HS-5 (cell line): ENCODE measurements around the gene AP2A2.

ENCODE experiments used
- DNase-seq: peaks from one replicate; pipeline ENCODE4 v3.0.0-alpha.2; 2012; ENCODE audit warnings: low read depth

The AP2A2 gene

DNA sequence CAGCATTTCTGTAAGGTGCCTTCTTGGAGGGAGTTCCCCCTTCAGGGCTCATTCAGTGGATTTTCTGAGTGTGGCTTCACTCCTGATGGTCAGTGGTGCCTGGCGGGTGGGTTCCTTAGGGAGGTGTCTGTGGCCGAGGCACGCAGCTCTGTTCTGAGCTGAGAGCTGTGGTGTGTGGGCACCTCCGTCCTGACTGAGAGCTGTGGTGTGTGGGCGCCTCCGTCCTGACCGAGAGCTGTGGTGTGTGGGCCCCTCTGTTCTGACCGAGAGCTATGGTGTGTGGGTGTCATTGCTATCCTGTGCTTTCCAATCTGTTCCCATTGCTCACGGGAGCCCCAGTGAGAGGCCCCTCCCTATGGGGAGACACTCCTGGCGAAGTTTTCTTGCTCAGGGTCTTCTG lies 71.0 kb downstream of the AP2A2 start:
- DNase-seq, result no peak

DNA sequence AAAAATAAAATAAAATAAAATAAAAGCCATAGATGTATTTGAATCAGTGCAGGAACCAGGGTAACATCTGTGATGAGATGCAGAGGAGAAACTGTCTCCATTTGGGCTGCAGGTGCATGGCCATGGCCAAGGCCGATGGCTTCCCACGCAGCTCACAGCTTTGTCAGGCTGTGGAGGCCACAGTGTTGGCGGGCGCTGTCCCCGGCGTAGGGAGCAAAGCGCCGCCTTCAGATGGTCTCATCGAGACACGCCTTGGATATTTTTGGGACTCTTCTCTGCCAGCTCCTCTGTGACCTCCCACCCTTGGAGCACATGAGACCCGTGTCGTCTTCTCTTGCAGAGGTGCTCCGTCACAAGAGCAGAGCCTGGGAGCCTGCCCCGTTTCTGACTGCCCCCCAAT lies 72.2 kb downstream of the AP2A2 start:
- no peak for DNase-seq

DNA sequence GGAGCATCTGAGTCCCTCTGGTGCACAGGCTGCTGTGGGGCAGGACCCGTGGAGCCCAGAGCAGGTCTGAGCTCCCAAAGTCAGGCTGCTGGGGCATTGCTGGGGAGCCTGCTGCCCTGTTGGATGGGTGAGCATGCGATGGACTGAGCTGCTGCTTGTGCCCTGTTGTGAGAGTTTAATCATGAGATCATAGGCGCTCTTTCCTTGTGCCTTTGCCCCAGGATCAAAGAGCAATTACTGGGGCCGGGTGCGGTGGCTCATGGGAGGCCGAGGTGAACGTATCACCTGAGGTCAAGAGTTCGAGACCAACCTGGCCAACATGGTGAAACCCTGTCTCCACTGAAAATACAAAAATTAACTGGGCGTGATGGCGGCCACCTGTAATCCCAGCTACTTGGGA lies 73.3 kb downstream of the AP2A2 start:
- no peak for DNase-seq

DNA sequence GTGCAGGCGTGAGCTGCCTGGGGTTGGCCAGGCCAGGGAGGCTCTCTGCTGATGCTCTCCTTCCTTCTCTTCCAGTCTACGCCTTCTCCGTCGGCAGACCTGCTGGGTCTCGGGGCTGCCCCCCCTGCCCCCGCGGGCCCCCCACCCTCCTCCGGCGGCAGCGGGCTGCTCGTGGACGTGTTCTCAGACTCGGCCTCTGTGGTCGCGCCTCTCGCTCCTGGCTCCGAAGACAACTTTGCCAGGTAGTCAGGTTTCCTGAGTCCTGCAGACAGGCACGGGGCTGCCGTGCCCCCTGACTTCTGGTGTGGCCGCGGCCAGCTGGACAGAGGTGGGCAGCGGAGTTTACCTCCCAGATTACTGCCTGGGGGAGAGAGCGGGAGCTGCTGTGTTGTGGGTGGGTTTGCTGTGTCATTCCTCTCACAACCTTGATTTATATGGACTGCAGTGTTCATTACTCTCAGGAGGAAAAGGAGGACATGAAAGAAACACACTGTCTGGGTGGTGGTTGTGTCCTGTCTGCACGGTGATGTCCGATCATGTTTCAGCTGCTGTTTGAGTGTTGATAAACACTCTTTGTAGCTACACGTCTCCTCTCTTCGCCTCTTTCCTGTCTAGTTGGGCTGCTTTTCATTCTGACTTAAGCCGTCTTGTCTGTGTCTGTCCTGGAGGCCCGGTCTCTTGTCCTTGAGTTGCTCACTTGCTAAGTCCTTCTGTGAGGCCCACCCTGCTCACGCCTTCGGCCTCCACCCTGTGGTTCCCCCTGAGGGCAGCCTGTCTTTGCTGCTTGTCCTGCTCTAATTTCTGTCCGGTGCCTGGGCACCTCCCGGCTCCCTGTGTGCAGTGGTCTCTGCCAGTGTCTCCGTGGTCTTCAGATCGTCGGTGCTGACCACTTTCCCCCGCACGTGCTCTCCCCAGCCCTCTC lies 74.9 kb downstream of the AP2A2 start:
- no peak for DNase-seq

DNA sequence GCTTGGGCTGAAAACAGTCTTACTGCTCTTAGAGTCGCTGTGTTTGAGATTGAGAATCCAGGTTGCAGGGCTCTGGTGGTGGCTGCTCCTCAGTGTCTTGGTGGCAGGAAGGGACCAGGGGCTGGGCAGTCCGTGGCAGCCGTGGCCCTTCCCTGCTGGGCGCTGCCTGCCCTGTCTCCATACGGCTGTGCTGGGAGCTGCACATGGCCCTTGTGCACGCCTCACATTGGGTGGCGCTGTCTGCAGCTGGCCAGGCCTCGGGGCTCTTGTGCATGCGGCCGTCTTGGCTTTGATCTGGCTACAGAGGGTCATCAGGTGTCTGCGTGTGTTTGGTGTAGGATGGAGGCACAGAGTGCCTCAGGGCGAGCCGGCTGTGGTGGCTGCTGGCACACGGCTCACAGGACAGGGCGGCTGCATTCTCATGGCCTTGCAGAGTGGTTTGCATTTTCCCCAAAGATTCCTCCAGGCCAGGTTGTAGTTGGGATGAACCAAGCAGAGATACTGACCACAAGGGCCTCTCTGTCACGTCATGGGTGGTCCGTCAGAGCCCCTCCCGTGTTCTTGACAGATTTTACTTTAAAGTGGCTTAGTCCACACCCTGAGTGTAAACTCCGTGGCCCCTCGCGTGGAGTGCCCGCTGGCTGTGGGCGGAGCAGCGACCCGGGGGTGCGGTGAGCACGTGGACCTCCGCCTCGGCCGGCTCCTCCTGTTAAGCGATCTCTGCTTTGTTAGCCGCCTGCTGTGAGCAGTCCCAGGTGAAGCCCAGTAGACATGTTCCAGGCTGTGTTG lies 76.1 kb downstream of the AP2A2 start:
- DNase-seq, result no peak

DNA sequence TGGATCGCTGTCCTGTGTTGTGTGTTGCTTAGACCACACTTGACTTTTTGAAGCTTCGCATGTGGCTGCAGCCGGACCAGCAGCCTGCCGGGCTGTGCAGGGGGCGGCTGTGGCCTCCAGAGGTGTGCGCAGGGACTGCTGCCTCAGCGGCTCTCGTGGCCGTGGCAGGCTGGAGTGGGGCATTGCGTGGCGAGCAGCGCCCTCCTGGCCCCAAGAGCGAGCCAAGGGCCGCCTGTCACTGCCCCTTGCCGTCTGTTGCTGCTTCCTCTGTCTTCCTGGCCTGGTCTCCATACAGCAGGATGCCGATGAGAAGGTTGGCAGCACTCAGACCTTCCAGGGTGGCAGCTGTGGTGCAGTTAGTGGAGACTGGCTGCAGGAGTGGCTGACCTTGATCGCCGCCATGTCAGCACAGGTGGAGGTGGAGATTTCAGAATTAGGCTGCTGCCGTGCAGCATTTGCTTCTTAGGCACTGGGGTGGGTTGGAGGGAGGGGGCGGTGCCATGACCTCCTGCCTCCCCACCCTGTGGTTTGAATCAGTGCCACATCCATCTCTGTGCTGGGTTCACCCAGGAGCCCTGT lies 76.8 kb downstream of the AP2A2 start:
- DNase-seq, result no peak

DNA sequence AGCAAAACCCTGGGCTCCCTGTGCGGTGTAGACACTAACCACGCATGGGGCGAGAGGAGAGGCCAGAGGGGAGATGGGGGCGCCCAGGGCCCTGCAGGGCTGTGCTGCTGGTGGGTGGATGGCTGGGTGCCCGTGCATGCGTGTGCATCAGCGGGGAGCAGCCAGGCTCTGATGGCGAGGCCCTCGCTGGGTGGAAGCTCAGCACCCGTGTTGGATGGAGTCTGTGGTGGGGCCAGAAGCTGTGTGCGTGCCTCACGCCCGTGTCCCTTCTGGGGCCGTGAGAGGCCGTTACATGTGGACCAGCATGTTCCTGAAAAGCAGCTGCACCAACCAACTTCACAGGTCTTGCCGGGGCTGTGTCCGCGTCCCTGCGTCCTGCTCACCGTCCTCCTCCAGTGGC lies 77.5 kb downstream of the AP2A2 start:
- no peak for DNase-seq

DNA sequence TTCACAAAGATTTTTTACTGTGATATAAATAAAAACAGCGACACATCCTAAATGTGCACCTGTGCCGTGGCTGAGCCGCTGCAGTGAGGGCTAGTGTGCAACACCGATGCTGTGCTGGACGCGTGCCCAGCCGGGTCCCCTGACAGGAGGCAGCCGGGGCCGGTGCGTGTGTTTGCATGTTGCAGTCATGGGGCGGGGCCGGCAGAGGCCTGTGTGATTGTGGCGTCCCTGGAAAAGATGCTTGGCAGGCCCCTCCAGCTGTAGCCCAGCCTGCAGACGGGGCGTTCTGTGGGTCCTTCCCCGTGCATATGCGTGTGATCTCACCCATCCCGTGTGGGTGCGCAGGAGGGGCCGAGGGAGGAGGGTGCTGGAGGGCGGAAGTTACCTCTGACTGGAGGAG lies 80.3 kb downstream of the AP2A2 start:
- no peak for DNase-seq

DNA sequence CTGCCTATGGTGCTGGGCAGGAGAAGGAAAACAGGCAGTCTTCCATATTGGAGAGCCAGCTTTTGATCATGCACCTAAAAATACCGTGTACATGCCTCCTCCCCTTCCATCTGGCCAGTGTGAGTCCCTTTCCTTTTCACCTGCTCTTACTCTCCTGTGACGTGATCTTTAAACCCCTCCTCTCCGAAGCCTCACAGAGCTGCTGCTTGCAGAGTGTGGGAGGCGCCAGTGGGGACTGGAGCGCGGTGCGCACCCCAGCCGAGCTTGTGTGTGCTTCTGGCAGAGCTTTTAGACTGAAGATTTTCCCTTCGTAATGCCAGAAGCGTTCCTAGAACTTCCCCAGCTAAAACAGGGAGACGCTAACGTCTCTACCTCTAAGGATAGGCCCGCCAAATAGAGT lies 81.1 kb downstream of the AP2A2 start:
- no peak for DNase-seq

DNA sequence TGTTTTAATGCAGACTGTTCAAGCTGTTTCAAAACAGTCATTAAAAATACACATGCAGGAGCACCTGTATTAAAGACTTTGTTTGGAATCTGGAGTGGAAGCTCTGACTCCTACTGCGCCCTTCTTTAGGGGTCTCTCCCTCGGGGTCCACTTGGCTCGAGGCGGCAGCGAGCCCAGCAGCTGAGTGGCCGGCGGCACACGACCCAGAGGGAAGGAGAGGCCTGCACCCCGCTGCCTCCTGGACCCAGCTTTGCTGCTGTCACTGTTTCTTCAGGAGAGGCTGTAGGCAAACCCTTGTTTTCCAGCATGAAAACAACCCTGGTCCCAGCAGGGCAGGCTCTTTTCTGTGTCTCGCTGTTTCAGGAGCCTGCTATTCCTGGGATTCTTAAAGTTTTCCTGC lies 81.6 kb downstream of the AP2A2 start:
- no peak for DNase-seq

DNA sequence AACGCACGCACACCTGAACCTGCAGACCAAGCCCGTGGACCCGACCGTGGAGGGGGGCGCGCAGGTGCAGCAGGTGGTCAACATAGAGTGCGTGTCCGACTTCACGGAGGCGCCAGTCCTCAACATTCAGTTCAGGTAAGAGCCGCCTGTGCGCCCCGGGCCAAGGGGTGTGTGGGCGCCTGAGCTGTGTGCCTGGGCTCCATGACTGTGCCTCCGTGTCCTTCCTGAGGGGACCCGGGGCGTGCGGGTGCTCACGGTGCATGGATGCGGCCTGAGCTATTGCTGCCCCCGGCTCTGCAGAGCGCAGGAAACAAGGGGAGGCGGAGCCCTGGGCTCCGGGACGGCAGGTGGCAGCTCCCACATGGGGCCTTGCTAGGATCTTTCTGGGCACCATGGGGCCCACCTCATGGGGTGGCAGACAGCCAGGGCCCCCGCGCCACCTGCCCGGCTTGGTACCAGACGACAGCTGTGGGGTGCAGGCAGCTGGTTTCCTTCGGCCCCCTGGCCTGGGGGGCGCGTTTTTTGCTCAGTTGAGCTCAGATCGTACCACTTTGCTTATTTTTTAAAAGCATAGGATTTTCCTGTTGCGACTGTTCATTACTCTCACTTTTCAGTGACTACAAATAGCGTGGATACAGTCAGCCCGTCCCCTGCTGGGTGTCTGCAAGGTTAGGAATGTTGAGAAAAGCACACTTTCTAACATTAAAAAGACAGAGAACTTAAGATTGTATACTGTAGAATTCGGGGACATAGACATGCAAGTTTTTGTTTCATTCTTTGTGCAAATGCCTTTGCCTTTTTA lies 82.5 kb downstream of the AP2A2 start:
- DNase-seq, result no peak

DNA sequence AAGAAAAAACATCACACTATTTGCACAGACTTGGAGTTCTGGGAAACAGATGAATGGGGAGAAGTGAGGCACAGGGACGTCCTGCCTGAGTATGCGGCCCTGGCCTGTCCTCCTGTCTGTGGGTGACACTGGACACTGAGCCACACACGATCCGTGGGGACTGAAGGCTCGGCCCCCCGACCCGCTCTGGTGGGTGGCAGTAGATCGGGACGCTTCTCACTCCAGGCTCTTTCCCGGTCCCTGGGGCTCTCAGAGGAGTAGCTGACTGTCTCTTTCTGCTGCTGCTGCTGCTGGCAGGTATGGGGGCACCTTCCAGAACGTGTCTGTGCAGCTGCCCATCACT lies 83.1 kb downstream of the AP2A2 start:
- DNase-seq, result no peak

DNA sequence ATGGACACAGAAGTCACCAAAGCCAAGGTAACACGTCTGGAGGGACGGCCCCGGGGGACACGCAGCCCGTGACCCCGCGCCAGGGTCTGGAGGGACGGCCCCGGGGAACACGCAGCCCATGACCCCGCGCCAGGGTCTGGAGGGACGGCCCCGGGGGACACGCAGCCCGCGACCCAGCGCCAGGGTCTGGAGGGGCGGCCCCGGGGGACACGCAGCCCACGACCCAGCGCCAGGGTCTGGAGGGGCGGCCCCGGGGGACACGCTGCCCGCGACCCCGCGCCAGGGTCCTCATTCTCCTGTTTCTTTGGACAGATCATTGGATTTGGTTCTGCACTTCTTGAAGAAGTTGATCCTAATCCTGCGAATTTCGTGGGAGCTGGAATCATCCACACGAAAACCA lies 83.7 kb downstream of the AP2A2 start:
- DNase-seq, result no peak

DNA sequence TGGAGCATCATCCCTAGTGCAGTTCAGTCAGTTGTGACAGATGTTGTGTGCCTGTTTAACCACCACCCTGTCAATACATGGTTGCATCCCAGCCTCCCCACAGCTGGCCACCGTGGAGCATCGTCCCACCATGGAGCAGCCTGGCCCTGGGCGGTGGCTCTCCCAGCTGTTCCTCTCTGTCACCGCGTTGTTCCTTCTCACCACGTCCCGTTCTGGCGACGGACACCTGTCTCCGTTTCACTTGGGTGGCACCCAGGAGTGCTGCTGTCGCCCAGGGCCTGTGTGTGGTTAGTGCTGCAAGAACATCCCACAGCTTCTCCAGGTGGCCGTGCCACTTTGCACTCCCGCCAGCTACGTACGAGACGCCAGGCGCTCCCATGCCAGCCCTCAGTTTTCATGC lies 84.3 kb downstream of the AP2A2 start:
- DNase-seq, result no peak

DNA sequence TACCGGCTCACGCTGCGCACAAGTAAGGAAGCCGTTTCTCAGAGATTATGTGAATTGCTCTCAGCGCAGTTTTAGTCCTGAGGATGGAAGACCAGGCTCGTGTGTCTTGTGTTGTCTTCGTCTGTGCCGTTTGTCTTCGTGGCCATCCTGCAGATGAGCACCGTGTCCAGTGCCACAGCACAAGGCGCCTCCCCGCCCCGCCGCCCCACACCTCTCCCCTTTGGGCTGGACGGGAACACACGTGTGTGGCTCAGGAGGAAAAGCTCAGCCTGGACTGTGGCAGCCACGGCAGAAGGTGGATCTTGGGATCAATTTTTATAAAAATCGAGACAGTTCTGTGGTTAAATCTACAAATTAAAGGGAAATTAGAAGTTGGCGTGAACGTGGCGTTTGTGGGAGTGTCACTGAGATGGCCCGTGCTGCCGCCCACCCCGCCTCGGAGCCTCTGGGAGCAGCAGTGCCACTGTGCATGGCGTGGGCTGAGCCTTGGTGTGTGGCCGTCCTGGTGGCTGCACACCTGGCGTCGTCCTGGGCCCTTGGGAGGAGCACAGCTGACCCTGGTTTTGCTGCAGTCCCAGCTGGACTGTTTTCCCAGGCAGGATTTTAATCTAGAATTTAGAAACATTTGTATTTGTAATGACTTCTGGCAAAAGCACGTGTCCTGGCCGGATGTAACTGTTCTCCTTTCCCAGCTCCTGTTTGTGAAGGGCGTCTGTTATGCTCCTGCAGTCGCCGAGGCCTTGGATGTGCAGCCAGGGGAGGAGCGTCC lies 85.1 kb downstream of the AP2A2 start:
- no peak for DNase-seq

DNA sequence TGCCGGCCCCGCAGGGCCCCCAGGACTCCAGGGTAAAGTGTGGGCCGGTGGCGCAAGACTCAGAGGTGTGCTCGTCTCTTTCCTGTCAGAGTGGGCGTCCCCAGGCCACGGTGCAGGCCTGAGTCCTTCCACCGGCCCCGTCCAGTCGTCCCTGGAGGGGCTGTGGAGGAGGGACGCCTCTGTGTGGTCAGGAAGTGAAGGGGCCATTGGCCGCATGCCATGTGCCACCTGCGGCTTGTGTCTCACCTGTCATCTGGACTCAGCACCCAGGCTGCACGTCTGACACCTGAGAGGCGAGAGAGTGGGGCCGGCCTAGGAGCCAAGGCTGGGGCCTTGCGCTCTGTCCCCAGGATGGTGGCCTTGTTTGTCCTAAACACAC lies 85.6 kb downstream of the AP2A2 start:
- DNase-seq, result no peak

DNA sequence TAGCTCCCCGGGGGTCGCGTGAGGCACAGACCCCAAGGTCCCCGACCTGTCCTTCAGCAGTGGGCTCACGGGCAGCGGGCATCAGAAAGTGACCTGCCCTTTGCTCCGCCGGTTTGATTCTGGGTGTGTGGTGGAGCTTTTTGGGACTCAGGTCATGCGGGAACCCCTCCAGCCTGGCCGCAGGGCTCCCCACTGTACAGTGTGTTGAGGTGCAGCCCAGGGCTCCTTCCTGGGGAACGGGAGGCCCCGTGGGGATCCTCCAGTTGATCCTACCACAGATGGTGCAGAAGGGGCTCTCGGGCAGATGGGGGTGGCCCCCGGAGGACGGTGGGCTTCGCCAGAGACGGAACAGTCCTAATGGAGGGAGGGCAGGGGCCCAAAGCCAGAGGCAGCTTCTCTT lies 86.6 kb downstream of the AP2A2 start:
- no peak for DNase-seq

DNA sequence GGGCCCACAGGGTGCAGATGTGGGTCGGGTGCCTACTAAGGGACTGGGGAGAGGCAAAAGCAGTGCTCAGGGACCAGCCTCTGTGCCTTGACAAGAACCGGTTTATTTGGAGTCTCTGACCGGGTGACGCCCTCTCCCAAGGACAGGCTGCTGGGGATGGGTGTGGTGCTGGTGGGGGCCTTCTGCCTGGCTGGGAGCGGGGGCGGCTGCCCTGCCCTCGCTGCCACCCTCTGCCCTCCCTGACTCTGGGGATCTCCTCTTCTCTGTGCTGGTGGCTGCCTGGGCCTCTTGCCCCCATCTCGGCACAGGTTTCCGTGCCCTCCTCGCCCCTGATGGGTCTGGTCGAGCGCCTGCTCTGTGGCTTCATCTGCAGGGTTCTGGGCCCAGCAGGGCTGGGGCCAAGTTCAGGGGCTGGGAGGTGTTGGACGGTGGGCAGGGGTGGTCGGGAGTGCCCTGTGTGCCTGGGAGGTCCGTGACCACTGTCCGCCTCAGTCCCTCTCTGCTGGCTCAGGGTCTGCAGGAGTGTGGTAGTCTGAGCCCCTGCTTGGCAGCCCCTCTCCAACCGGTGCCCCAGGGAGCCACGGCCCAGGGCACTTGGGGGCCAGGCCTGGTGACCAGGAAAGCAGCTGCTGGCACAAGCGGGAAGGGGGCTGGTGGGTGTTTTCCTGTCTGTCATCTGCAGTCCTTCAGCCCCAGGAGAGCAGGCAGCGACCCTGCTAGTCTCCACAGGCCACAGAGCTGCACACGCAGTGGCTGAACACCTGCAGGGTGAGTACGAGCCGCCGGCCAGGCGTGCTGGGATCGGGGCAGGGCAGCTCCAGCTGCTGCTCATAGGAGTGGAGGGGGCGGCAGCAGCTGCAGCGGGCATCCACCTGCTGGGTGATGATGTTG lies 87.3 kb downstream of the AP2A2 start:
- no peak for DNase-seq

DNA sequence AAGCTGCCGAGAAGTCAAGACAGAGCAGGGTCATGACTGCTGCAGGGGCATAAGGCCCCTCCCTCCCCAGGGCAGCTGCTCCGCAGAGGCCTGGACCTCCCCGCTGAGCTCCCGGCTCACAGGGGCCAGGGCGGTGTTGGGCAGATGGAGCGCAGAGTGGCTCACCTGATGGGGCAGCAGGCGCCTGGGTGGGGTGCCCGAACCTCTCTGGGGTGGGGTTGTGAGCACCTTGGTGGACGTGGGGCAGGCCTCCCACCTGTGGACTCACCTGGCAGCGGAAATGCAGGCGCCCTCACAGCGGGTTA lies 87.9 kb downstream of the AP2A2 start:
- DNase-seq, result no peak

DNA sequence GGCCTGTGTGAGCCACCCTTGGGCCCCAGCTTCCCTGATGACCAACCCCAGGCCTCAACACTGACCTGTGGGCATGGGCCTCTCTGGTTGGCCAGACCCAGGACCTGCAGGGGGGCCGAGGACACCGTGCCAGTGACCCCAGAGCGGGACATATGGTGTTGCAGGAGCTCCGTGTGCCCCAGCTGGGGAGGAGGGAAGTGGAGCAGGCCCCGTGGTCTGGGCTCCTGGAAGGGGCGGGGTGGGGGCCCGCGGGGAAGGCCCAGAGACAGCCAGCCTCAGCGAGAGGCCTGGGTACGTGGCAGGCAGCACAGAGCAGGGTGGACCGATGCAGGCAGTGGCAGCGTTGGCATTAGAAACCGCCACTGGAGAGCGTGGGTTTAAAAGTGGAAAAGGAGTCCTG lies 88.6 kb downstream of the AP2A2 start:
- DNase-seq, result no peak

DNA sequence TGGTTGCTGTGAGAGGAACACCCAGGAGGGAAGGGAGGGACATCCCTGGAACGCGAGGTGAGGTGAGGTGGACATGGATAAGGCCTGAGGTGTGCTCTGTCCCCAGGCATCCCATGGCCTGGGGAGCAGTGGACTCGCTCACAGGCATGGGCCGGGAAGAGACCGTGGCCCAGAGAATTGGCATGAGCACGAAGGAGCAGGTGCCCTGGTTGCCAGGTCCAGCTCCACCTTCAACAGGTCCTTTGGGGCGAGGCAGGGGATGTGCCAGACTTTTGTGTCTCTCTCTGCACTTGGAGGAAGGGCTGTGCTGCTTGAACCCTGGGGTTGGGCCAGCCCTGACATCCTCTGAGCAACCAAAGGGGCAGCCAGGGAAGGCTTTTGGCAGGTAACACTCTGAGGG lies 89.4 kb downstream of the AP2A2 start:
- DNase-seq, result no peak
